Measurements from ENCODE around the gene CNEP1R1.

Gene CNEP1R1

DNA sequence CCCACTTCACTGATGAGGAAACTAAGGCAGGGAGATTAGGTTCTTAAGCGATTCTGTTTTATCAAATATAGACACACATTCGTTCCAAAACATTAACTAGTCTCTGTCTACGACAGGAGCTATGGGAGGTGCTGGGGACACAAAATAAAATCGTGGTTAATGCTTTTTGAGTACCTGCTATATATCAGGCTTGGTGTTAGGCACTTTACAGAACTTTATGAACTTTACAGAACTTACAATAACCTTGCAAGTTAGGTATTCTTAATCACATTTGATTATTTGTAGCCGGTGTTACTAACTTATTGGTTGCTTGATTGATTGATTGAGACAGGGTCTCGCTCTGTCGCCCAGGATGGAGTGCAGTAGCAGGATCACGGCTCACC lies 40.2 kb downstream of the CNEP1R1 start:
- no peak for DNase-seq (ENCODE audit: low spot score)

DNA sequence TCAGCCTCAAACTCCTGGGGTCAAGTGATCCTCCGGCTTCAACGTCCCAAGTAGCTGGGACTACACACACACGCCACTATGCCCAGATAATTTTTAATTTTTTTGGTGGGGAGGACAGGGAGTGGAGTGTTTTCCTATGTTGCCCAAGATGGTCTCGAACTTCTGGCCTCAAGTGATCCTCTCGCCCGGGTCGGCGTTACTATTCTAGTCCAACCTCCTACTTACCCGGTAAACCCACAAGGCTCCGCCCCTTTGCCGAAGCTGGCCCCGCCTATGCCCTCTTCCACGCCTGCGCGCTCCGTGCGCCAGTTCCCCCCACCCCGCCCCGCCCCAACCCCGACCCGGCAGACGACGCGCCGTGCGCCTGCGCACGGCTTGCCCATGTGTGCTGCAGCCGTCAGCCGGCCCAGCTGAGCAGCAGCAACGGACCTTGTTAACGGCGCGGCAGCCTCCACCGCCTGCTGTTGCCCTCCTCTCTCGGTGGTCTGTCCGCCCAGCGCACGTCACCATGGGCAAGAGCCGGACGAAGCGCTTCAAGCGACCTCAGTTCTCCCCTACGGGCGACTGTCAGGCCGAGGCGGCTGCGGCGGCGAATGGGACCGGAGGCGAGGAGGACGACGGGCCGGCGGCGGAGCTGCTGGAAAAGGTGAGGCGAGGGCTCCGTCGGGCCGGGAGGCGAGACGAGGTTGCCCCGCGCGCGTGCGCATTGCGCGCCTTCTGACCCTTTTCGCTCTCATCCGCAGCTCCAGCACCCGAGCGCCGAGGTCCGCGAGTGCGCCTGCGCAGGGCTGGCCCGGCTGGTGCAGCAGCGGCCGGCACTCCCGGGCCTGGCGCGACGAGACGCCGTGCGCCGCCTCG lies 40.8 kb downstream of the CNEP1R1 start, which contains the start of gene HEATR3:
Gene HEATR3, plus strand, starts transcription at position 347 of the 858 bp plus-strand sequence. Its CDS starts 162 bp downstream, at position 509.
- DNase-seq (ENCODE audit: low spot score) = peak; percentile 93

- no peak for DNase-seq (ENCODE audit: low spot score)
Measured at GRCh38 chr16:50066482-50067289, 41.7 kb downstream of the CNEP1R1 start.

DNA sequence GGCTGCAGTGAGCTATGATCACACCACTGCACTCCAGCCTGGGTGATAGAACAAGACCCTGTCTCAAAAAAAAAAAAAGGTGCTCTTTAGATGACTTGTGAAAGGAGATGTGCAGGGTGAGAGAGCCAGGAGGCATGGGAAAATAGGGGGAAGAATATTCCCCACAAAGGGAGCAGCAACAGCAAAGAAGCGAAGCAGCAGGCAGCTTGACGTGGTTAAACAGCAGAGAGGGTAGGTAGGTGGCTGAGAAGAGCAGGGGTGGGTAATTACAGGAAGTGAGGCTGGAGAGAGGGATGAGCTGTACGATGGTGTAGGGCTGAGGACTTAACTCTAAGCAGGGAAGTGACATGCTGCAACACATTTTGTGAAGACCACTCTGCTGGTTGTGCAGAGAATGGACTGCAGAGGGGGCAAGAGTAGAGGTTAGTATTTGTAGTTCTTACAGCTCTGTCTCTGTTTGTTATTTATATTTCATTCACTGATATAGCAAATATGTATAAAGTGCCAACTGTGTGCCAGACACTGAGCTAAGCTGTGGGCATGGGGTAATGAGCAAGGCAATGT lies 42.3 kb downstream of the CNEP1R1 start:
- DNase-seq (ENCODE audit: low spot score) = peak; percentile 31

DNA sequence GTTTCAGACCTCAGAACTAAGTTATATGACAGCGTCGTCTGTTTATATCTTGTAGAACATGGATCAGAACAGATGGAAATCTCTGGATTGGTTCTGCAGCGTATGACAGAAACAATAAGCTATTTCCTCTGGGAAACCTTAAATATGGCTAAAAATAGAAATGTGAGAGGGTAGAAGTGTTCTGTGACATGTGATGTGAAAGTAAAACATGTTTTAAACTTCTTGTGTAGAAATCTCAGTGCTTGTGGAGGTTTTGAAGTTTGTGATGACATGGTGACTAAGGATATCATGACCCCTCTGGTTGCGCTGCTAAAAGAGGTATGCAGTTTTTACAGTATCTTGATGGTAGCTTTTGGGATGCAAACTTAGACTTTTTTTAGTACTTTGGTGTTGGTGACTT lies 43.5 kb downstream of the CNEP1R1 start:
- DNase-seq (ENCODE audit: low spot score) = no peak

DNA sequence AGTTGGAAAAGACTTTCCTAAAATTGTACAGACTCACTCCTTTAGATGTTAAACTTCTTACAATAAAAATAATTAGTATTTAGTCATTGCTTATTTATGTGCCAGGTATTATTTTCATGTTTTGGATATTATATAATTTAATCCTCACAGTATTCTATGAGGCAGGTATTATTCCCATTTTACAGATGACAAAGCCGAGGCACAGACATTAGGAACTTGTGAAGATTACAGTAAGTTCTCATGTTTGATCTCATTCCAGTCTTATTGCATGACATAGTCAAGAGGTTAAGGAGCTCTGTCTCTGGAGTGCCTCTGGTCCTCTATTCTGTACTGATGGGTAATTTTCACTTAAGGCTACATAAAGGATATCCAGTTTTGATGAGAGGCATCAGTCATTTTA lies 44.0 kb downstream of the CNEP1R1 start:
- DNase-seq (ENCODE audit: low spot score) = no peak

GRCh38 chr16:50071075-50071671 lies 46.1 kb downstream of the CNEP1R1 start:
- DNase-seq (ENCODE audit: low spot score) = no peak

- DNase-seq (ENCODE audit: low spot score) = no peak
Measured at GRCh38 chr16:50072730-50073129, 47.7 kb downstream of the CNEP1R1 start.

DNA sequence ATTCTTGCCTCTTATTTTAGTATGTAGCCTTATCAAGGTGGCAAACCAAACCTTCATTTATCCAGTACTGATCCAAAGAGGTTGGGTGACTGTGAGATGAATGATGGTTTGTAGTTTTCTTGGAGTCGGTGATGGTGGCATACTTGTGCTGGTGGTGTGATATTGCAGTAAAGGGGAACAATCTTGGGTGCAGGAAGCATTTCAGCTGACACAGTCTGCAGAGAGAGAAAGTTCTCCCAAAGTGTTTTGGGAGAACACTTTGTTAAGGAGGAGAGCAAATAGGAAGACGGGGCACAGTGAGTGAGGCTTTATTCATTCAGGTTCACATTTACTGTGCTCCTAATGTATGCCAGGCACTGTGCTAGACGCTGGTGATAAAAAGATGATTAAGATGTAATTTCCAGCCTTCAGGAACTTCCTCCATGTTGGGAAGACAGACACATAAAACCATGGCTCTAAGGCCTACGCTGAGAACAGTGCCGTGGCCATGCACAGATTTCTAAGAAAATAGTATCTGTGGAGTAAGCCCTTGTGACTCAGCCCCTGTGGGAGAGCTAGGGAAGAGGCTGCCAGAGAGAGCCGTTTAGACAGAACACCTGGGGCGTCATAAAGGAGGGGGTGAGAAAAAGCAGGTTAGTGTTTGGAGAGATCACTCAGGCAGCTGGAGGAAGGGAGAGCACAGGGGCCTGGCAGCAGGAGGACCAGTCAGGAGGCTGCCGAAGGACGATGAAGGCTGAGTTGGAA lies 54.5 kb downstream of the CNEP1R1 start:
- DNase-seq (ENCODE audit: low spot score) = peak; percentile 45

GRCh38 chr16:50081428-50082018 lies 56.5 kb downstream of the CNEP1R1 start:
- peak; percentile 30 for DNase-seq (ENCODE audit: low spot score)

DNA sequence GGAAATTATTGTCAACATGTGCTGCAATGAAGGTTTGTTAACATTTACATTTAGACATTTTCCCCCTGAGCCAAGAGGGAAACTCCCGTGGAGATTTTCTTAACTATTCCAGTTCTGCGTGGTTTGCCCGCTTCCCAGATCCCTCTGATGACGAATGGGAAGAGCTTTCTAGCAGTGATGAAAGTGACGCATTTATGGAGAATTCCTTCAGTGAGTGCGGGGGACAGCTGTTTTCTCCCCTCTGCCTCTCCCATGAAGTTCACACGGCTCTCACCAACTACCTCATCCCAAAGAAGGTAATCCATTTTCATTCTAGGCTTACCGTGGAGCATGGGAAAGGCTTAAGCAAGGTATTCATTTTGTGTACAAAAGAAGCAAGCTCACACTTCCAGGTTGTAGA lies 59.0 kb downstream of the CNEP1R1 start:
- no peak for DNase-seq (ENCODE audit: low spot score)

DNA sequence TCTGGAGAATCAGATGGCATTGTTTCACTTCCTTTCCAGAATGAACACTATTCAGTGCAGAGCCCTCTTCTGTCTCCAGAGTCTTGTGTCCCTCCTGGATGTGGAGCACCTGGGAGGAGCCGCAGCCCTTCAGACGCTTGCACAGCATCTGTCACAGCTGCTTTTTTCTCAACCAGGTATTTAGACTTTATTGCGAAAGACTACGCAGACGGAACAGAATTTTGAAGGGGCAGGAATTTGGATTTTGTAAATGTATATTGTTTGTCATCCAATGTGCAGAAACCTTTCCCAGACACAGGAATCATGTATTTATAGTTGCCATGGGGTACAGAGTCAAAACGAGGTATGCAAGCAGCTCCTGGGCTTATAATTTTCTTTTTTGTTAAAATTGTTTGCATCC lies 61.2 kb downstream of the CNEP1R1 start:
- DNase-seq (ENCODE audit: low spot score) = no peak

Measured in putamen (tissue), 1 donor.